SK-N-SH (cell line): ENCODE data around the gene ZSCAN21. TPM values are rescaled to one million over a fixed set of nuclear protein-coding genes. Genes with fewer than 3 reads are reported as not detected.

Experiments used
- CTCF ChIA-PET: fragments of 300-600, 350-600 bp; formaldehyde crosslinking; extraction: SDS; loops from one replicate; lab custom pipeline; 2021; lab: Yijun Ruan, JAX
- POLR2A ChIA-PET: fragments of 350-600 bp; sonication (Branson Sonifier 250); formaldehyde crosslinking; extraction: SDS; loops from one replicate; lab custom pipeline; 2020; ENCODE audit warnings: antibody characterized with exemption, inconsistent platforms; lab: Yijun Ruan, JAX
- DNase-seq: peaks from one replicate; pipeline ENCODE4 v3.0.0; 2012
- H2AFZ ChIP-seq: fragments of 200-600 bp; sonication (generic); 2 replicates; pipeline ENCODE4 v1.8.1; 2016; ENCODE audit warnings: antibody characterized with exemption, mild to moderate bottlenecking, low read depth
- H3F3A ChIP-seq: fragments of 200-600 bp; sonication (generic); replicated peaks from 2 replicates; pipeline ENCODE3; 2016; ENCODE audit warnings: antibody characterized with exemption, mild to moderate bottlenecking; ENCODE audit not compliant: insufficient read depth
- H3K27ac ChIP-seq, 2 experiments: fragments of 200-500 bp in 1 of 2; fragments of 200-600 bp in 1 of 2; sonication (Bioruptor generic) in 1 of 2; sonication (generic), shearing (Covaris generic) in 1 of 2; 2 replicates each; pipeline versions ENCODE4 v1.5.1 to v1.6.1; 2014 to 2016; ENCODE audit warnings: low read depth in 2 of 2, inconsistent platforms in 1 of 2, low read length in 1 of 2, mild to moderate bottlenecking in 1 of 2, mixed read lengths in 1 of 2
- H3K27me3 ChIP-seq: fragments of 200-600 bp; sonication (generic), shearing (Covaris generic); 2 replicates; pipeline ENCODE4 v1.6.1; 2016; ENCODE audit warnings: mixed run types; ENCODE audit not compliant: insufficient read depth
- H3K36me3 ChIP-seq, 2 experiments: fragments of 200-500 bp in 1 of 2; fragments of 200-600 bp in 1 of 2; sonication (Bioruptor generic) in 1 of 2; sonication (generic) in 1 of 2; replicated peaks in 1 of 2; 2 replicates each; pipeline versions ENCODE3 to v1.5.1; 2014 to 2016; ENCODE audit warnings: low read length in 1 of 2, mild to moderate bottlenecking in 1 of 2; ENCODE audit not compliant: insufficient read depth in 2 of 2, control insufficient read depth in 1 of 2
- H3K4me1 ChIP-seq, 2 experiments: fragments of 200-500 bp in 1 of 2; fragments of 200-600 bp in 1 of 2; sonication (Bioruptor generic) in 1 of 2; sonication (generic), shearing (Covaris generic) in 1 of 2; 2 replicates each; pipeline versions ENCODE4 v1.5.1 to v1.6.1; 2014 to 2016; ENCODE audit warnings: low read depth in 1 of 2, low read length in 1 of 2, mixed run types in 1 of 2; ENCODE audit not compliant: insufficient read depth in 2 of 2, control insufficient read depth in 1 of 2
- H3K4me2 ChIP-seq: fragments of 200-600 bp; sonication (generic), shearing (Covaris generic); 2 replicates; pipeline ENCODE4 v1.6.1; 2017; ENCODE audit warnings: mixed run types
- H3K4me3 ChIP-seq, 2 experiments: fragments of 200-500 bp in 1 of 2; fragments of 200-600 bp in 1 of 2; sonication (Bioruptor generic) in 1 of 2; sonication (generic), shearing (Covaris generic) in 1 of 2; 2 replicates each; pipeline versions ENCODE4 v1.5.1 to v1.8.1; 2014 to 2016; ENCODE audit warnings: low read depth in 2 of 2, inconsistent platforms in 1 of 2, low read length in 1 of 2, mild to moderate bottlenecking in 1 of 2, mixed read lengths in 1 of 2, moderate library complexity in 1 of 2
- H3K79me2 ChIP-seq: fragments of 200-600 bp; sonication (generic); 2 replicates; pipeline ENCODE4 v1.8.1; 2017; ENCODE audit warnings: mild to moderate bottlenecking; ENCODE audit not compliant: insufficient read depth
- H3K9ac ChIP-seq: fragments of 200-600 bp; sonication (generic); 2 replicates; pipeline ENCODE4 v1.6.1; 2017; ENCODE audit warnings: mixed run types
- H3K9me2 ChIP-seq: fragments of 200-600 bp; sonication (generic); 2 replicates; pipeline ENCODE4 v1.6.1; 2017; ENCODE audit warnings: mixed run types
- H3K9me3 ChIP-seq: fragments of 200-600 bp; sonication (generic); 2 replicates; pipeline ENCODE4 v1.6.1; 2017; ENCODE audit warnings: mixed run types, mild to moderate bottlenecking, moderate library complexity
- H4K20me1 ChIP-seq: fragments of 200-600 bp; sonication (generic); 2 replicates; pipeline ENCODE4 v1.6.1; 2017; ENCODE audit warnings: mild to moderate bottlenecking, mixed run types; ENCODE audit not compliant: insufficient read depth
- CHD2 ChIP-seq: fragments of 150-350 bp; IDR thresholded peaks from 2 replicates; pipeline ENCODE4 v1.6.1; 2018; ENCODE audit warnings: low read length; ENCODE audit not compliant: partially characterized antibody
- EP300 ChIP-seq, 2 experiments: IDR thresholded peaks; 2 replicates each; pipeline versions ENCODE4 v1.4.0 to v1.6.1; 2012; ENCODE audit warnings: borderline replicate concordance in 1 of 2, low read depth in 1 of 2, low read length in 1 of 2
- EZH2phosphoT487 ChIP-seq: fragments of 200-600 bp; sonication (generic); IDR thresholded peaks from 2 replicates; pipeline ENCODE4 v1.6.1; 2017; ENCODE audit warnings: low read depth, mixed run types, mild to moderate bottlenecking, antibody characterized with exemption, moderate library complexity, borderline replicate concordance
- FOSL2 ChIP-seq: IDR thresholded peaks from 2 replicates; pipeline ENCODE4 v1.4.0; 2012; ENCODE audit warnings: low read depth, mild to moderate bottlenecking, moderate library complexity, borderline replicate concordance
- FOXJ3 ChIP-seq: sonication (generic); formaldehyde crosslinking; IDR thresholded peaks from 2 replicates; pipeline ENCODE4 v1.5.1; 2020; ENCODE audit warnings: mild to moderate bottlenecking, missing genetic modification reagents
- JUND ChIP-seq: IDR thresholded peaks from 2 replicates; pipeline ENCODE4 v1.4.0; 2012
- MEF2A ChIP-seq: IDR thresholded peaks from 2 replicates; pipeline ENCODE4 v1.4.0; 2012; ENCODE audit warnings: low read depth, borderline replicate concordance
- NRF1 ChIP-seq: IDR thresholded peaks from 2 replicates; pipeline ENCODE4 v1.6.1; 2012; ENCODE audit warnings: low read depth, mild to moderate bottlenecking, low read length
- RXRA ChIP-seq: IDR thresholded peaks from 2 replicates; pipeline ENCODE4 v1.4.0; 2012; ENCODE audit warnings: low read depth, mild to moderate bottlenecking, borderline replicate concordance
- SIN3A ChIP-seq: IDR thresholded peaks from 2 replicates; pipeline ENCODE4 v1.6.1; 2012; ENCODE audit warnings: low read depth, mild to moderate bottlenecking, low read length, moderate library complexity, borderline replicate concordance
- TCF12 ChIP-seq: IDR thresholded peaks from 2 replicates; pipeline ENCODE4 v1.4.0; 2012
- TEAD4 ChIP-seq: IDR thresholded peaks from 2 replicates; pipeline ENCODE4 v1.4.0; 2012; ENCODE audit warnings: mild to moderate bottlenecking, borderline replicate concordance; ENCODE audit not compliant: insufficient read depth
- YY1 ChIP-seq: IDR thresholded peaks from 2 replicates; pipeline ENCODE4 v1.4.0; 2012; ENCODE audit warnings: low read depth, mild to moderate bottlenecking
- WGBS: methylation state at CpG from one replicate; pipeline ENCODE4 v1.1.6; 2017; ENCODE audit warnings: low lambda C conversion rate; 5-methylcytosine and 5-hydroxymethylcytosine counted together
- polyA plus RNA-seq, 3 experiments: library from polyadenylated mRNA; depleted of rRNA; stranded (reverse); fragments of >200 nt; gene quantifications; 2 replicates each; pipeline ENCODE4 v1.2.3, GENCODE V29; 2012
- TF ChIP-seq, protein P1 (sequence below): IDR thresholded peaks from 2 replicates; pipeline ENCODE4 v1.4.0; 2012; ENCODE audit warnings: low read depth, borderline replicate concordance
- TF ChIP-seq, protein P2 (sequence below): IDR thresholded peaks from 2 replicates; pipeline ENCODE4; 2012
- TF ChIP-seq, protein P3 (sequence below): fragments of 200-600 bp; sonication (generic); IDR thresholded peaks from 2 replicates; pipeline ENCODE4 v1.6.1; 2017; ENCODE audit warnings: antibody characterized with exemption, mild to moderate bottlenecking, moderate library complexity
- TF ChIP-seq, protein P4 (sequence below): fragments of 150-350 bp; IDR thresholded peaks from 2 replicates; pipeline ENCODE4 v1.6.1; 2017; ENCODE audit warnings: antibody characterized with exemption, low read length, low read depth, borderline replicate concordance
- TF ChIP-seq, protein P5 (sequence below): IDR thresholded peaks from 2 replicates; pipeline ENCODE4 v1.4.0; 2012; ENCODE audit warnings: low read depth, borderline replicate concordance
- TF ChIP-seq, protein P6 (sequence below): IDR thresholded peaks from 2 replicates; pipeline ENCODE4 v1.4.0; 2012; ENCODE audit warnings: low read depth

Gene ZSCAN21
- polyA plus RNA-seq, 1 of the 3 experiments (the other 2 are of a cell fraction), result 17.5 TPM

DNA sequence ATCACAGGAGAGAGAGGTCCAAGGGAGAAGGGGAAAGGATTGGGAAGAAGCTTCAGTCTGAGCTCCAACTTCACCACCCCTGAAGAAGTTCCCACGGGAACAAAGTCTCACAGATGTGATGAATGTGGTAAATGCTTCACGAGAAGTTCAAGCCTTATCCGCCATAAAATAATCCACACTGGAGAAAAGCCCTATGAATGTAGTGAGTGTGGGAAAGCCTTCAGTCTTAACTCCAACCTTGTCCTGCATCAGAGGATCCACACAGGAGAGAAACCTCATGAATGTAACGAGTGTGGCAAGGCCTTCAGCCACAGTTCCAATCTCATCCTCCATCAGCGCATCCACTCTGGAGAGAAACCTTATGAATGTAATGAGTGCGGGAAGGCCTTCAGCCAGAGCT lies 16.0 kb upstream of the ZSCAN21 start (continued):
- TF ChIP-seq RXRA, result no peak
- TF ChIP-seq, protein P1, sequence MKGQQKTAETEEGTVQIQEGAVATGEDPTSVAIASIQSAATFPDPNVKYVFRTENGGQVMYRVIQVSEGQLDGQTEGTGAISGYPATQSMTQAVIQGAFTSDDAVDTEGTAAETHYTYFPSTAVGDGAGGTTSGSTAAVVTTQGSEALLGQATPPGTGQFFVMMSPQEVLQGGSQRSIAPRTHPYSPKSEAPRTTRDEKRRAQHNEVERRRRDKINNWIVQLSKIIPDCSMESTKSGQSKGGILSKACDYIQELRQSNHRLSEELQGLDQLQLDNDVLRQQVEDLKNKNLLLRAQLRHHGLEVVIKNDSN, result no peak
- TF ChIP-seq FOSL2, result no peak
- TF ChIP-seq NRF1, result no peak
- TF ChIP-seq, all 33 proteins: peak for 0

DNA sequence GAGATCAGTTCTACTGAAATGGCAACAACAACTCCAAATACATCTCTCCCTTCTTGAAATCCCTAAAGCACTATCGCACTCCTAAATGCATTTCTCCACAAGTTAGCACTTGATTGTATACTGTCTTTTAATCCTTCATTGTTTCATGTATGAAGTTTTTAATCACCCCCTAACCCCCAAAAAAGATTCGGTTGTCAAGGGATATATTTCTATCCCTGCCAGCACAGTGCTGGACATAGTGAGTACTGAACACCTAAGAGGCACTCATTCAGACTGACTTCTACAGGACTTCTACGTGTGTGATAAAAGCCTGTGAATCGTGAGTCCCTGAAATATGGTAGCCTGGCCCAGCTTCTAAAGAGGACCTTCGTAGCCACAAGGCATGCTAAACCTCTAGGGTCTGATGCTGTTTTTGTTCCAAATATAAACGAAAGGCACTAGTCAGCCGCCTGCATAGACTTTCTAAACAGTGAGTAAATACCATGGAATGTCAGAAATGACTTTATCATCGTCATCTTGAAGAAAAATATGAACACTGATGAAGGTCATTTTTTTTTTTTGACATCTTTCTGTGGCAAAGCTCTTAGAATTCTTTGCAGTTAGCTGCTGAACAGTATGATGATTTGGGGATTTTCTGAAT lies 14.6 kb upstream of the ZSCAN21 start:
- Histone ChIP-seq H3K4me2 (no peak overlapping the region), H4K20me1 (no peaks in the 10 kb centered on the region)
- DNase-seq, result no peak
- CTCF ChIA-PET, result interaction anchor here (0.6 kb wide), 1 partner anchor 9 kb away, joined by 3 read pairs; no protein-coding TSS in a partner anchor
- TF ChIP-seq, protein P2, sequence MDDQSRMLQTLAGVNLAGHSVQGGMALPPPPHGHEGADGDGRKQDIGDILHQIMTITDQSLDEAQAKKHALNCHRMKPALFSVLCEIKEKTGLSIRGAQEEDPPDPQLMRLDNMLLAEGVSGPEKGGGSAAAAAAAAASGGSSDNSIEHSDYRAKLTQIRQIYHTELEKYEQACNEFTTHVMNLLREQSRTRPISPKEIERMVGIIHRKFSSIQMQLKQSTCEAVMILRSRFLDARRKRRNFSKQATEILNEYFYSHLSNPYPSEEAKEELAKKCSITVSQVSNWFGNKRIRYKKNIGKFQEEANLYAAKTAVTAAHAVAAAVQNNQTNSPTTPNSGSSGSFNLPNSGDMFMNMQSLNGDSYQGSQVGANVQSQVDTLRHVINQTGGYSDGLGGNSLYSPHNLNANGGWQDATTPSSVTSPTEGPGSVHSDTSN, result peak; percentile 77
- TF ChIP-seq SIN3A (no peak), RXRA (no peak), EZH2phosphoT487 (no peak), TEAD4 (peak; percentile 76; the same call in 1 of the 2 replicates), MEF2A (no peak), FOSL2 (peak; percentile 74), YY1 (no peak), JUND (peak; percentile 77), FOXJ3 (CRISPR knock-in tag) (no peak), EP300 (IDR thresholded peaks at IDR 0.05; ENCODE audit: borderline replicate concordance in 1 of 2, low read depth in 1 of 2, low read length in 1 of 2) (peak in 1 of 2 experiments; percentile 36; a peak in 1 of 4 replicates), NRF1 (no peak), CHD2 (no peak), TCF12 (peak; percentile 64)
- TF ChIP-seq, protein P3, sequence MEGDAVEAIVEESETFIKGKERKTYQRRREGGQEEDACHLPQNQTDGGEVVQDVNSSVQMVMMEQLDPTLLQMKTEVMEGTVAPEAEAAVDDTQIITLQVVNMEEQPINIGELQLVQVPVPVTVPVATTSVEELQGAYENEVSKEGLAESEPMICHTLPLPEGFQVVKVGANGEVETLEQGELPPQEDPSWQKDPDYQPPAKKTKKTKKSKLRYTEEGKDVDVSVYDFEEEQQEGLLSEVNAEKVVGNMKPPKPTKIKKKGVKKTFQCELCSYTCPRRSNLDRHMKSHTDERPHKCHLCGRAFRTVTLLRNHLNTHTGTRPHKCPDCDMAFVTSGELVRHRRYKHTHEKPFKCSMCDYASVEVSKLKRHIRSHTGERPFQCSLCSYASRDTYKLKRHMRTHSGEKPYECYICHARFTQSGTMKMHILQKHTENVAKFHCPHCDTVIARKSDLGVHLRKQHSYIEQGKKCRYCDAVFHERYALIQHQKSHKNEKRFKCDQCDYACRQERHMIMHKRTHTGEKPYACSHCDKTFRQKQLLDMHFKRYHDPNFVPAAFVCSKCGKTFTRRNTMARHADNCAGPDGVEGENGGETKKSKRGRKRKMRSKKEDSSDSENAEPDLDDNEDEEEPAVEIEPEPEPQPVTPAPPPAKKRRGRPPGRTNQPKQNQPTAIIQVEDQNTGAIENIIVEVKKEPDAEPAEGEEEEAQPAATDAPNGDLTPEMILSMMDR, result no peak
- TF ChIP-seq, protein P4, sequence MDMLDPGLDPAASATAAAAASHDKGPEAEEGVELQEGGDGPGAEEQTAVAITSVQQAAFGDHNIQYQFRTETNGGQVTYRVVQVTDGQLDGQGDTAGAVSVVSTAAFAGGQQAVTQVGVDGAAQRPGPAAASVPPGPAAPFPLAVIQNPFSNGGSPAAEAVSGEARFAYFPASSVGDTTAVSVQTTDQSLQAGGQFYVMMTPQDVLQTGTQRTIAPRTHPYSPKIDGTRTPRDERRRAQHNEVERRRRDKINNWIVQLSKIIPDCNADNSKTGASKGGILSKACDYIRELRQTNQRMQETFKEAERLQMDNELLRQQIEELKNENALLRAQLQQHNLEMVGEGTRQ, result no peak
- TF ChIP-seq, protein P5, sequence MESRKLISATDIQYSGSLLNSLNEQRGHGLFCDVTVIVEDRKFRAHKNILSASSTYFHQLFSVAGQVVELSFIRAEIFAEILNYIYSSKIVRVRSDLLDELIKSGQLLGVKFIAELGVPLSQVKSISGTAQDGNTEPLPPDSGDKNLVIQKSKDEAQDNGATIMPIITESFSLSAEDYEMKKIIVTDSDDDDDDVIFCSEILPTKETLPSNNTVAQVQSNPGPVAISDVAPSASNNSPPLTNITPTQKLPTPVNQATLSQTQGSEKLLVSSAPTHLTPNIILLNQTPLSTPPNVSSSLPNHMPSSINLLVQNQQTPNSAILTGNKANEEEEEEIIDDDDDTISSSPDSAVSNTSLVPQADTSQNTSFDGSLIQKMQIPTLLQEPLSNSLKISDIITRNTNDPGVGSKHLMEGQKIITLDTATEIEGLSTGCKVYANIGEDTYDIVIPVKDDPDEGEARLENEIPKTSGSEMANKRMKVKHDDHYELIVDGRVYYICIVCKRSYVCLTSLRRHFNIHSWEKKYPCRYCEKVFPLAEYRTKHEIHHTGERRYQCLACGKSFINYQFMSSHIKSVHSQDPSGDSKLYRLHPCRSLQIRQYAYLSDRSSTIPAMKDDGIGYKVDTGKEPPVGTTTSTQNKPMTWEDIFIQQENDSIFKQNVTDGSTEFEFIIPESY, result 0 out of 2 replicates have a peak, but pooled peaks have one; percentile 33
- TF ChIP-seq, protein P6, sequence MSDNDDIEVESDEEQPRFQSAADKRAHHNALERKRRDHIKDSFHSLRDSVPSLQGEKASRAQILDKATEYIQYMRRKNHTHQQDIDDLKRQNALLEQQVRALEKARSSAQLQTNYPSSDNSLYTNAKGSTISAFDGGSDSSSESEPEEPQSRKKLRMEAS, result peak; percentile 56; the same call in 1 of the 2 replicates
- TF ChIP-seq, all 33 proteins: peak for 8
- Histone ChIP-seq H3F3A (peaks cover 24% of the 10 kb centered on the region), H3K27me3 (no peaks in the 10 kb centered on the region), H3K27ac (peak overlapping the region; percentile 5 to 76; a peak in 3 of 4 replicates), H3K9ac (peak overlapping the region; percentile 17; the same call in 1 of the 2 replicates), H3K4me3 (no peak overlapping the region), H2AFZ (no peak overlapping the region), H3K9me2 (no peaks in the 10 kb centered on the region), H3K36me3 (peaks cover 54 to 65% of the 10 kb centered on the region in 2 experiments), H3K4me1 (no peaks in the 10 kb centered on the region), H3K79me2 (peaks cover 6% of the 10 kb centered on the region; the same call in 1 of the 2 replicates), H3K9me3 (no peaks in the 10 kb centered on the region)
- 66% methylated on average over 8 of the region's 8 CpGs for WGBS
- POLR2A ChIA-PET, result interaction anchor here (1.6 kb wide), 1 partner anchor 20 kb away, joined by 3 read pairs; the partner anchor contains the start of gene ZKSCAN1
